ENCODE measurements around the gene HSD17B3.
"Not testable (repeated sequence)": the region's sequence is repeated elsewhere in the genome, so short reads cannot be mapped to it uniquely, and the experiment has no call there.

The HSD17B3 gene

DNA sequence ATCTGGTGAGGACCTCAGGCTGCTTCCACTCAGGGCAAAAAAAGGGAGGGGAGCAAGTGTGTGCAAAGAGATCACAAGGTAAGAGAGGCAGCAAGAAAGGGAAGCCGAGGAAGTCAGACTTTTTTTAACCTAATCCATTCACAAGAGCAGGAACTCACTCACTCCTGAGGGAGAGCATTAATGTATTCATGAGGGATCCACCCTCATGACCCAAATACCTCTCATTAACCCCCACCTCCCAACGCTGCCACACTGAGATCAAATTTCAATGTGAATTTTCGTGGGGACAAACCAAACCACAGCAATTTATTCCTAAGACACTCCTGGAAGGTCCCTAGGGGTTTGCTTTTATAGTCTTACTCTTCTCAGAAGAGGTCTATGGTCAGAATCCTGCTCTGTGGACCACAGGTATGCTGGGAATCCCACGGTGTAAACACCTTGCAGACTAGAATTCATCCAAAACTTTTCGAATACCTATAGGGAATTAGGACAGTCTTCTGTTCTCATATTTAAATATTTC is 108.7 kb downstream of the HSD17B3 start:
- no peak for DNase-seq (ENCODE audit: low spot score)

DNA sequence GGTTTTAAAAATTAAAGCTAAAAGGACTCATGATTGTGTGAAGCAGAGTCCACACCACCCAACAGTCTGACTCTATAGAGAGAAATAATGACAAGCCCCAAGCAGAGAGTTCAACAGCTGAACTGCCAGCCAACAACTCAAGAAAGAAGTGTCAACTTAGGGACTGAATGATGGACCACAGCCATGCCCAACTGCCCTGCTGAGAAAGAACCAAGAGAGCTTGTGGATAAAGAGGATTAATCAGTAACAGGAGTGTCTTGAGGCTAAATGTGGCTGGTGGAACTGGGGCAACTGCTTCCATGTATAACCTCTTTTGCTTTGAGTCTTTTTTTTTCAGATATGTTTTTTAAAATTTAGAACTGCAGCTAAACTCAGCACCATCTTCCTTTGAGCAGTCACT is 109.3 kb downstream of the HSD17B3 start:
- no peak for DNase-seq (ENCODE audit: low spot score)

DNA sequence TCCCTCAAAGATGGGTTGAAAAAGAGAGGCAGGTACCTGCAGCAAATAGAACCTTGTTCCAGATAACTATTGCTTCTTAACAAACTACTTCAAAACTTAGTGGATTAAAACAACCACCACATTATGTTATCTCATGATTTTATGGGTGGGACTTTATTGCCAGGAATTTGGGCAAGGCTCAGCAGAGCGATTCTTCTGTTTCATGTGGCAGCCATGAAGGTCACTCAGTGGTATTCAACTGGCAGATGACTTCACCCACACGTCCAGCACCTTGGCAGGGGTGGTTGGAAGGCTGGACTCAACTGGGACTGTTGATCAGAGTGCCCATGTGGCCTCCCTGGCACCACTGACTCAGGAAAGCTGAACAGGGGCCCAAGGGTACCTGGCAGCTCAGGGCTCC is 112.0 kb downstream of the HSD17B3 start:
- no peak for DNase-seq (ENCODE audit: low spot score)

DNA sequence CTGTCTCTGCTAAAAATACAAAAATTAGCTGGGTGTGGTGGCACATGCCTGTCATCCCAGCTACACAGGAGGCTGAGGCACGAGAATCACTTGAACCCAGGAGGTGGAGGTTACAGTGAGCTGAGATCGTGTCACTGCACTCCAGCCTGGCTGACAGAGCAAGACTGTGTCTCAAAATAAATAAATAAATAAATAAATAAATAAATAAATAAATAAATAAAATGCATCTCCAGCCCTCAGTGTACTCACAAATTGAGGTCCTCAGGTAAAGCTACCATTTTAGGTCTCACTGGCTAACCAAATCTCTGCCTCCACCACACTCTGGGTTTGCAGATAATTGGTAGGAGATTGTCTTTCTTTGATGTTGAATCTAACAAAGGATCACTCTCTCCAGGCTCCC is 112.4 kb downstream of the HSD17B3 start:
- not testable (repeated sequence) for DNase-seq (ENCODE audit: low spot score)

- no peak for DNase-seq (ENCODE audit: low spot score)
These were observed 113.4 kb downstream of the HSD17B3 start for GRCh38 chr9:96188571-96188970.

DNA sequence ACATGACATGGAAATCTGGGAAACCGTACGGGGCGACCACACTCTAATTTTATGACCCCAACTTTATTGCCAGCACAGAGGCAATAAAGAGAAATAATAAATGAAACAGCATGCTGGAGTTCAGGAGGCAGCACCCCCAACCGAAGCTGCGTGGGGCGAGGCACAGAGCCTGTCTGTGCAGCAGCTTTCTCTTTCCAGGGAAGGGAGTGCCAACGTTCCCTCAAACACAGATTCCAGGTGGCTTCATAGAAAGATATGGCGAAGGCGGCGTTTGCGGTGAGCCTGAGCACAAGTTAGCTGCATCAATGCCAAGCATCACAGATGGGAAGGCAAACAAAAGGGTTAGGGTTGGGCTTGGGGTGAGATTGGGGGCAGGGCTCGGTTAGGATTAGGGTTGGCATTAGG is 114.8 kb downstream of the HSD17B3 start:
- DNase-seq (ENCODE audit: low spot score): no peak

GRCh38 chr9:96186591-96187011 is 115.4 kb downstream of the HSD17B3 start:
- DNase-seq (ENCODE audit: low spot score): no peak

DNA sequence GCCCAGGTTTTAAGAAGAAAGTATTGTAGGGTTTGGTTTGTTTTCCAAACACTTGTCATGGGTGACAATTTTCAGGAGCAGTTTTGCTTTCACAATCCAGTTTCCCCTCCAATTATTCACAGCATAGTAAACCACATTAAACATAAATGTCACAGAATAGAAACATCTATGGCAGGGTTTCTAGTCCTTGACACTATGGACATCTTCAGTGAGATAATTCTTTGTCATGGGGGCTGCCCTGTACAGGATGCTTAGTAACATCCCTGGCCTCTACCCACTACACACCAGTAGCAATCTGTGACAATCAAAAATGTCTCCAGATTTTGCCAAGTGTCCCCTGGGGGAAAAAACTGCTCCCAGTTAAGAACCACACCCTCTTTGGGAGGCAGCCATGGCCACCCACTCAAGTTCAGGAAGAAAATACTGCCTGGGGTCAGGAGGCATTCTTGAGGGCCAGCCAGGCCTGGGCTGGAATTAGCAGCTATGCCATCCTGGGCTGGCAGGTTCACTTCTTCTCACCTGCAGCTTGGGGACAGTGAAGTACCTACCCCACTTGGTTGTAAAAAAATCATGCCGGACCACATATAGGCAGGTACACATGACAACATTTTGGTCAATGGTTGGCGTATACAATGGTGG is 116.3 kb downstream of the HSD17B3 start:
- DNase-seq (ENCODE audit: low spot score): no peak
